Measurements from ENCODE around the gene TPSD1. TPM values are rescaled to one million over a fixed set of nuclear protein-coding genes. Genes with fewer than 3 reads are reported as not detected.
"Not testable (repeated sequence)": the region's sequence is repeated elsewhere in the genome, so short reads cannot be mapped to it uniquely, and the experiment has no call there.

TPSD1 gene
- total RNA-seq, 2 experiments from 2014 or later = not detected

- Mint-ChIP-seq H3K27ac (no peak overlapping the region), H3K27me3 (peaks cover 30% of the 10 kb centered on the region), H3K4me1 (peaks cover 3% of the 10 kb centered on the region), H3K36me3 (no peaks in the 10 kb centered on the region), H3K4me3 (no peak overlapping the region), H3K9me3 (peaks cover 3% of the 10 kb centered on the region)
- DNase-seq = no peak
Observed at GRCh38 chr16:1262210-1262845, 6.5 kb downstream of the TPSD1 start.

DNA sequence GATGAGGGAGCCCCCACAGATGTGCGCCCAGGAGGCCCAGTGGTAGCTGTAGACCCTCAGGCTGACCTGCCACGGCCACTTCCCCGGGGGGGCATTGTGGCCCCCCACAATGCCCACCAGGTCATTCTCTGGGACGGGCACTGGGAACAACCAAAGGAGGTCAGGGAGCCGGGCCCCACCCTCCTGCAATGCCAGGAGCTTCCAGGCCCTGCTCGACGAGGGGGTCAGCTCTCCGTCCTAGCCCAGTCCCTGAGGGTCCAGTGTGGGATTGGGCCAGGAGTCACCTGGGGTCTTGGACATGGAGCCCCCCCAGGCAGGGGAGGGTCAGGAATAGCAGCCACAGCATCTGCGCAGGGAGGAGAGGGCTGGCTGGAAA lies 7.0 kb downstream of the TPSD1 start:
- Mint-ChIP-seq H3K36me3 (no peaks in the 10 kb centered on the region), H3K4me3 (no peak overlapping the region), H3K27me3 (peaks cover 29% of the 10 kb centered on the region), H3K9me3 (peaks cover 3% of the 10 kb centered on the region), H3K27ac (no peak overlapping the region), H3K4me1 (peaks cover 3% of the 10 kb centered on the region)
- no peak for DNase-seq

DNA sequence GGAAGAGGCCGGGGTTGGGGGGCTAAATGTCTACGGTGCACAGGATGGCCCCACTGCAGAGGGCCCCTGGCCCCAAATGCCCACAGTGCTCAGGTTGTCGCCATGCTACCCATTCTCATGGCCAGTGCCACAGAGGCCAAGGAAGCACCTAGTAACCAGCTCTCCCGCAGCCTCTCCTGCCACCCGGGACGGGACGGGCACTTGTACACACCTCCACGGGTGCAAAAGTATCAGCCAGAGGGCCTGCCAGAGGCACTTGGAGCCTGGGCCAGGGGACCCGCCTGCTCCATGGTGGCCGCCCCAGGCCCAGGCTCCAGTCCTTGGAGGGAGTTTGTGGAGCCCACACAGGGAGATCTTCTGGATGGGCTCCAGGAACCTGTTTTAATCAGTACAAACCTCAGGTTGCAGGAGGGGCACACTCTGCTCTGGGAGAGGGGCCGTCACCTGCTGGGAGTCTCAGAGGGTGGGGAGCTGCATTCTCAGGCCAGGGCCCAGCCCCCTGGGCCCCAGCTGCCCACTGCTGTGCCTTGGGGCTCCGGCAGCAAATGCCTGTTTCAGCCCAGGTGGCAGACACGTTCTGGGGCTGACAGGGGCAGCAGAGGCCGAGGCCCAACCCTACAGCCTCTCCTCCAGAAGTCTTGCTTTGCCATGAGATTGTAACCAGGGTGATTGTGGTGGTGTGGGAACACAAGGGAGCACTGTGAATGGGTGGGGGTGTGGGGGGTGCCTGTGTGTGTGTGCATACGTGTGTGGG lies 7.9 kb downstream of the TPSD1 start:
- no peak for DNase-seq
- Mint-ChIP-seq H3K4me3 (no peak overlapping the region), H3K36me3 (no peaks in the 10 kb centered on the region), H3K27me3 (peaks cover 27% of the 10 kb centered on the region), H3K4me1 (peaks cover 2% of the 10 kb centered on the region), H3K27ac (no peak overlapping the region), H3K9me3 (peaks cover 3% of the 10 kb centered on the region)

- peaks cover 22% of the 10 kb centered on the region for H3K27me3 Mint-ChIP-seq
- no peaks in the 10 kb centered on the region for H3K4me1 Mint-ChIP-seq
- H3K4me3 Mint-ChIP-seq = no peak overlapping the region
- no peaks in the 10 kb centered on the region for H3K36me3 Mint-ChIP-seq
- H3K27ac Mint-ChIP-seq = no peak overlapping the region
- no peak for DNase-seq
- H3K9me3 Mint-ChIP-seq = peaks cover 3% of the 10 kb centered on the region
Observed at GRCh38 chr16:1264345-1265089, 8.6 kb downstream of the TPSD1 start.

- no peak for DNase-seq
- Mint-ChIP-seq H3K4me1 (no peaks in the 10 kb centered on the region), H3K27ac (no peak overlapping the region), H3K4me3 (no peak overlapping the region), H3K9me3 (peaks cover 3% of the 10 kb centered on the region), H3K27me3 (peaks cover 19% of the 10 kb centered on the region), H3K36me3 (no peaks in the 10 kb centered on the region)
Observed at GRCh38 chr16:1265090-1265630, 9.3 kb downstream of the TPSD1 start.

DNA sequence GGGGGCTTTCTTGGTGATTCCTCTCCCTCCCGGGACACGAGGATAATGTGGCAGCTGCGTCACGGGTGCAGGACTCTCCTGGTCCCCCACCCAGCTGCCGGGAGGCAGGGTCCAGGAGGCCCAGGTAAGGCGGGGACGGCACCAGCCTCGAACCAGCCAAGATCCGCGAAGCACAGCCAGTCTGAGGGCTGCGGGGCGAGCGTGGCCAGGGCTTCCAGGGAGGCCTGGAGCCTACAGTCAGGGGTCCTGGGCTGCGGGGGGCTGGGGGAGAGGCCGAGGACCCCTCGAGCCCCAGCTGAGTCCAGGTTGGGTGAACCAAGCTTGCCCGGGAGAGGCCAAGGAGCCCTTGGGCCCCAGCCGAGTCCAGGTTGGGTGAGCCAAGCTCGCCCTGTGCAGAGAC lies 10.0 kb downstream of the TPSD1 start:
- H3K9me3 Mint-ChIP-seq = peaks cover 3% of the 10 kb centered on the region
- no peaks in the 10 kb centered on the region for H3K36me3 Mint-ChIP-seq
- no peak overlapping the region for H3K27ac Mint-ChIP-seq
- peaks cover 13% of the 10 kb centered on the region for H3K27me3 Mint-ChIP-seq
- H3K4me3 Mint-ChIP-seq = no peak overlapping the region
- H3K4me1 Mint-ChIP-seq = no peaks in the 10 kb centered on the region
- DNase-seq = no peak

DNA sequence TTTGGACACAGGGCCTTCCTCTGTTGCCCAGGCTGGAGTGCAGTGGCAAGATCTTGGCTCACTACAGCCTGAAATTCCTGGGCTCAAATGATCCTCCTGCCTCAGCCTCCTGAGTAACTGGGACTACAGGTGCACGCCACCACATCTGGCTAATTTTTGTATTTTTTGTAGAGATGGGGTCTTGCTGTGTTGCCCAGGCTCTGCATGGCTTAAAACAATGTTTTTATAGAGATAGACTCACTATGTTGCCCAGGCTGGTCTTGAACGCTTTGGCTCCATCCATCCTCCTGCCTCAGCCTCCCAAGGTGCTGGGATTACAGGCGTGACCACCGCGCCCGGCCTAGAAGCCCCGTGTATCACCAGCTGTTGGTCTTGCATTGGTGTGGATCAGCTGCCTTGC lies 13.5 kb downstream of the TPSD1 start:
- not testable (repeated sequence) for H3K4me1 Mint-ChIP-seq, H3K9me3 Mint-ChIP-seq, H3K36me3 Mint-ChIP-seq, H3K27ac Mint-ChIP-seq, H3K27me3 Mint-ChIP-seq, H3K4me3 Mint-ChIP-seq, DNase-seq

GRCh38 chr16:1271380-1271723 lies 15.5 kb downstream of the TPSD1 start:
- no peak overlapping the region for H3K27ac Mint-ChIP-seq
- no peak for DNase-seq
- H3K9me3 Mint-ChIP-seq = no peaks in the 10 kb centered on the region
- H3K4me1 Mint-ChIP-seq = peaks cover 3% of the 10 kb centered on the region
- no peak overlapping the region for H3K4me3 Mint-ChIP-seq
- H3K36me3 Mint-ChIP-seq = no peaks in the 10 kb centered on the region
- H3K27me3 Mint-ChIP-seq = peaks cover 8% of the 10 kb centered on the region

DNA sequence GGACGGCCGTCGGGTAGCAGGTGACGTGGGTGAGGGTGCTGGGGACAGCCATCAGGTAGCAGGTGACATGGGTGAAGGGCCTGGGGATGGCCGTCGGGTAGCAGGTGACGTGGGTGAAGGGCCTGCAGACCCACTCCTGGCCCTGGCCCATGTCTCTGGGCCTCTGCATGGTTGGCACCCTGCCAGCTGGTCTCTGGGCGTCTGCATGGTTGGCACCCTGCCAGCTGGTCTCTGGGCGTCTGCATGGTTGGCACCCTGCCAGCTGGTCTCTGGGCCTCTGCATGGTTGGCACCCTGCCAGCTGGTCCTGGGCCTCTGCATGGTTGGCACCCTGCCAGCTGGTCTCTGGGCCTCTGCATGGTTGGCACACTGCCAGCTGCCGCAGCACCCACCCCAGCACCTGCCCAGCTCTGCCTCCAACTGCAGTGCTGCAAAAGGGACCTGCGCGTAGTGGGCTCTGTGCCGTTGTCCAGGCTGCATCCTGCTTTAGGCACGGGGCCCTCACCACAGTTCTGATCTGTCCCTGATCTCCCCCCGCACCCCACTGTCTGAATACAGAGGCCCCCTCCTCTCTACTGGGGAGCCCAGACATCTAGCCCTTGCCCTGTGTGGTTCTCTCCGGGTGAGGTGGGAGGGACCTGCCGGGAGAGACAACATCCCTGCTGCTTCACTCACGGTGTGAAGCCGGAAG lies 16.0 kb downstream of the TPSD1 start:
- not testable (repeated sequence) for DNase-seq, H3K27ac Mint-ChIP-seq, H3K27me3 Mint-ChIP-seq, H3K9me3 Mint-ChIP-seq, H3K4me1 Mint-ChIP-seq, H3K36me3 Mint-ChIP-seq, H3K4me3 Mint-ChIP-seq

GRCh38 chr16:1272453-1273198 lies 16.8 kb downstream of the TPSD1 start:
- H3K27ac Mint-ChIP-seq = no peak overlapping the region
- no peaks in the 10 kb centered on the region for H3K9me3 Mint-ChIP-seq
- peaks cover 9% of the 10 kb centered on the region for H3K27me3 Mint-ChIP-seq
- H3K4me1 Mint-ChIP-seq = peaks cover 3% of the 10 kb centered on the region
- H3K36me3 Mint-ChIP-seq = no peaks in the 10 kb centered on the region
- DNase-seq = no peak
- no peak overlapping the region for H3K4me3 Mint-ChIP-seq

- Mint-ChIP-seq H3K27ac (no peak overlapping the region), H3K36me3 (no peaks in the 10 kb centered on the region), H3K27me3 (peaks cover 12% of the 10 kb centered on the region), H3K9me3 (no peaks in the 10 kb centered on the region), H3K4me1 (peaks cover 3% of the 10 kb centered on the region), H3K4me3 (no peak overlapping the region)
- no peak for DNase-seq
Observed at GRCh38 chr16:1273816-1274215, 17.9 kb downstream of the TPSD1 start.

DNA sequence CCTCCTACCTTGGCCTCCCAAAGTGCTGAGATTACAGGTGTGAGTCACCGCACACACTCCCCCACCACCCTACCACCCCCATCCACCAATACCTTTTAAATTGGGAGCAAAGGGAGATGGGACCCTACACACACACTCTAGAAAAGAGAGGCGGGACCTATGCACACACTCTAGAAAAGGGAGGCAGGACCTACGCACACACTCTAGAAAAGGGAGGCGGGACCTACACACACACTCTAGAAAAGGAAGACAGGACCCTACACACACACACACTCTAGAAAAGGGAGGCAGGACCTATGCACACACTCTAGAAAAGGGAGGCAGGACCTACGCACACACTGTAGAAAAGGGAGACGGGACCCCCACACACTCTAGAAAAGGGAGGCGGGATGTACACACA lies 18.9 kb downstream of the TPSD1 start:
- Mint-ChIP-seq H3K36me3 (no peaks in the 10 kb centered on the region), H3K27ac (no peak overlapping the region), H3K9me3 (no peaks in the 10 kb centered on the region), H3K4me3 (no peak overlapping the region), H3K4me1 (peaks cover 3% of the 10 kb centered on the region), H3K27me3 (peaks cover 12% of the 10 kb centered on the region)
- no peak for DNase-seq

DNA sequence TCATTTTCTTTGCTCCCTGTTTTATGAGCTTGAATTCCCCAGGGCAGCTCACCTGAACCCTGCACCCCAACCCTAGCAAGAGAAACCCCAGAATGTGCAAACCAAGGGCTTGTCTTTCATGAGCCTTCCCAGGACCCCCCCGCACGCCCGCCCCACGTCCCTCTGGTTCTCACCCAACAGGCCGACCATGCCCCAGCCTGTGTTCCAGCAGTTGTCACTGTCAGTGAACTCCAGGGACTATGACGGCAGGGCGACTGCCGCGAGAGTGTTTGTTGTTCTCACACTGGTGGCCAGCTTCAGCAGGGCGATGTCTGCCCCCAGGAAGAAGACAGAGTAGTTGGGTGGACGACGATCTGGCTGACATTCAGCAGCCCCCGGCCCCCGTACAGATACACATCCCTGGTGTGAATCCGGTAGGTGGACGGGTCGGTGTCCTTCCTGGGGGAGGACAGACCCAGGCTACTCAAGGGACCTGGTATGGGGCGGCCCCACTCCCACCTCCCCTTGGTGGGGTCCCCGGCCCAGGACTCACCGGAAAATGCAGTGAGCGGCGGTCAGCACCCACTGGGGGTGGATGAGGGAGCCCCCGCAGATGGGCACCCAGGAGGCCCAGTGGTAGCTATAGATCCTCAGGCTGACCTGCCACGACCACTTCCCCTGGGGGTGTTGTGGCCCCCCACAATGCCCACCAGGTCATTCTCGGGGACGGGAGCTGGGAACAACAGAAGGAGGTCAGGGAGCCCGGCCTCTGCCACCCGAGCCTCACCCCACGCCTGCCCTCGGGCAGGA lies 20.1 kb downstream of the TPSD1 start:
- no peak overlapping the region for H3K27ac Mint-ChIP-seq
- H3K27me3 Mint-ChIP-seq = peaks cover 12% of the 10 kb centered on the region

GRCh38 chr16:1276580-1276878 lies 20.7 kb downstream of the TPSD1 start:
- H3K4me3 Mint-ChIP-seq = no peak overlapping the region
- peaks cover 3% of the 10 kb centered on the region for H3K4me1 Mint-ChIP-seq
- peaks cover 12% of the 10 kb centered on the region for H3K27me3 Mint-ChIP-seq
- H3K27ac Mint-ChIP-seq = no peak overlapping the region
- no peaks in the 10 kb centered on the region for H3K9me3 Mint-ChIP-seq
- DNase-seq = no peak
- H3K36me3 Mint-ChIP-seq = no peaks in the 10 kb centered on the region

More for the DNA sequence above, 20.1 kb downstream of the TPSD1 start:
- peaks cover 3% of the 10 kb centered on the region for H3K4me1 Mint-ChIP-seq
- H3K36me3 Mint-ChIP-seq = no peaks in the 10 kb centered on the region
- H3K9me3 Mint-ChIP-seq = no peaks in the 10 kb centered on the region
- H3K4me3 Mint-ChIP-seq = no peak overlapping the region
- no peak for DNase-seq

Measured in activated naive CD8-positive, alpha-beta T cell treated with anti-CD3 and anti-CD28 coated beads for 36 hours (primary cell).